Sigmoid colon (tissue), 7 donors: ENCODE results near the gene FOXD1. TPM values are rescaled to one million over a fixed set of nuclear protein-coding genes. Genes with fewer than 3 reads are reported as not detected.

Experiments
- DNase-seq: peaks from one replicate; pipeline ENCODE4 v3.0.0-alpha.2; 2019
- H3K27ac ChIP-seq, 4 donors: fragments of 200-600 bp; sonication (generic); one replicate each; pipeline ENCODE4 v1.5.1; 2016 to 2019; ENCODE audit warnings: mild to moderate bottlenecking in 1 of 4
- H3K27me3 ChIP-seq, 3 donors: fragments of 200-600 bp; sonication (generic); one replicate each; pipeline ENCODE4 v1.5.1; 2019; ENCODE audit warnings: mild to moderate bottlenecking in 1 of 3
- H3K36me3 ChIP-seq, 4 donors: fragments of 200-600 bp; sonication (generic); one replicate each; pipeline ENCODE4 v1.5.1; 2016 to 2019
- H3K4me1 ChIP-seq, 4 donors: fragments of 200-600 bp; sonication (generic); one replicate each; pipeline ENCODE4 v1.5.1; 2017 to 2019
- H3K4me3 ChIP-seq, 4 donors: fragments of 200-600 bp; sonication (generic); one replicate each; pipeline ENCODE4 v1.5.1; 2017 to 2019; ENCODE audit warnings: mild to moderate bottlenecking in 2 of 4, moderate library complexity in 1 of 4
- H3K9me3 ChIP-seq, 4 donors: fragments of 200-600 bp in 3 of 4; sonication (generic) in 3 of 4; one replicate each; pipeline versions ENCODE4 v1.5.1 to v1.6.1; 2013 to 2019
- CTCF ChIP-seq, 4 experiments: fragments of 450-650 bp in 3 of 4; fragments of 200-600 bp in 1 of 4; IDR thresholded peaks; one replicate each; pipeline ENCODE4 v1.5.1; 2016 to 2019; ENCODE audit warnings: antibody characterized with exemption in 4 of 4, mild to moderate bottlenecking in 3 of 4, moderate library complexity in 2 of 4
- EP300 ChIP-seq, 4 donors: sonication (generic); formaldehyde crosslinking; IDR thresholded peaks; one replicate each; pipeline ENCODE4 v1.6.1; 2017; ENCODE audit warnings: antibody characterized with exemption in 4 of 4
- POLR2A ChIP-seq, 2 donors: fragments of 450-650 bp; IDR thresholded peaks; one replicate each; pipeline ENCODE4 v1.6.1; 2016; ENCODE audit warnings: antibody characterized with exemption in 2 of 2, mild to moderate bottlenecking in 2 of 2, moderate library complexity in 2 of 2
- POLR2AphosphoS5 ChIP-seq, 4 donors: sonication (generic); formaldehyde crosslinking; IDR thresholded peaks; one replicate each; pipeline ENCODE4 v1.6.1; 2017; ENCODE audit warnings: antibody characterized with exemption in 4 of 4
- WGBS, 2 donors: extraction: QIAGEN DNeasy Blood & Tissue Kit; methylation state at CpG; one replicate each; pipeline ENCODE4 v1.1.7; 2013; 5-methylcytosine and 5-hydroxymethylcytosine counted together
- intact Hi-C: fragments of 100-400 bp; cut with DNase I; formaldehyde crosslinking; loops from one replicate; pipeline ENCODE4 v1.15.1; 2023
- polyA plus RNA-seq, 3 donors: library from polyadenylated mRNA; stranded (reverse); fragments of 200-250 nt; gene quantifications; one replicate each; pipeline ENCODE4 v1.2.3, GENCODE V29; 2013
- total RNA-seq, 4 donors: library from RNA; depleted of rRNA; stranded (reverse); fragments of >200 nt; gene quantifications; one replicate each; pipeline ENCODE4 v1.1.0, GENCODE V29; 2016
- donor health status: healthy with polysubstance abuse.
- donor health status: Bipolar disorder and iron deficiency.
- donor health status: healthy.

FOXD1 gene
- total and polyA plus RNA-seq, 7 donors, result 0.09 to 0.49 (median 0.36) TPM; not detected in 4

DNA sequence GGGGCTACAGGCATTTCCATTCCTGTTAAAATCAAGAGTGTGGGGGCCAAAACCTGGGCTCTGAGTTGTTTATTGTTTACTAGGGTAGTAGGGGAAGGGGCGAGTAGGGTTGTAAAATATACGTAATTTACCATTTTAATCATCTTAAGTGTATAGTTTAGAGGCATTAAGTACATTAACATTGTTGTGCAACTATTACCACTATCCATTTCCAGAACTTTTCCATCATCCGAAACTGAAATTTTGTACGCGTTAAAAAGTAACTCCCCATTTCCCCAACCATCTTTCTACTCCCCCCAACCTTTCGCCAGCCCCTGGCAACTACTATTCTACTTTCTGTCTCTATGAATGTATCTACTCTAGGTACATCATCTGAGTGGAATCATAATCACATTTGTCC lies 3.6 kb upstream of the FOXD1 start:
- Histone ChIP-seq H3K36me3 (no peaks in the 10 kb centered on the region), H3K9me3 (no peaks in the 10 kb centered on the region), H3K4me3 (no peak overlapping the region), H3K27me3 (peaks cover 49 to 91% (median 69%) of the 10 kb centered on the region in 3 donors), H3K27ac (no peak overlapping the region), H3K4me1 (peaks cover 0 to 27% (median 21%) of the 10 kb centered on the region in 4 donors)
- intact Hi-C loops, result loop anchor here (5.0 to 10.0 kb wide), 4 partner anchors 45 to 497 kb away; partner anchors contain the start of genes BTF3 and FCHO2
- no peak for TF ChIP-seq EP300 (IDR thresholded peaks at IDR 0.05)
- TF ChIP-seq CTCF (IDR thresholded peaks at IDR 0.05), result no peak
- TF ChIP-seq POLR2A (IDR thresholded peaks at IDR 0.05), result no peak
- no peak for TF ChIP-seq POLR2AphosphoS5 (IDR thresholded peaks at IDR 0.05)
- DNase-seq, result no peak
- 62% methylated on average over 6 of the region's 6 CpGs for WGBS, 2 donors

- intact Hi-C loops, result loop anchor here (1.0 to 10.0 kb wide), 5 partner anchors 46 to 497 kb away; partner anchors contain the start of genes BTF3 and FCHO2
- WGBS, 2 donors, result 3 to 4% methylated on average over 70 of the region's 70 CpGs
- peaks cover 0 to 35% (median 26%) of the 10 kb centered on the region in 4 donors for H3K4me1 ChIP-seq
- H3K27me3 ChIP-seq, result peaks cover 54 to 94% (median 69%) of the 10 kb centered on the region in 3 donors
- H3K27ac ChIP-seq, result no peak overlapping the region
- no peaks in the 10 kb centered on the region for H3K36me3 ChIP-seq
- H3K9me3 ChIP-seq, result no peaks in the 10 kb centered on the region
- DNase-seq, result no peak
- H3K4me3 ChIP-seq, result peak overlapping the region in 1 of 4 donors; percentile 10
- TF ChIP-seq EP300 (IDR thresholded peaks at IDR 0.05) (no peak), POLR2AphosphoS5 (IDR thresholded peaks at IDR 0.05) (no peak), POLR2A (IDR thresholded peaks at IDR 0.05) (no peak), CTCF (IDR thresholded peaks at IDR 0.05) (peak; percentile 67 to 91 (median 78))
These were observed 2.9 kb upstream of the FOXD1 start for GRCh38 chr5:73451224-73452130.

- no peak for DNase-seq
- H3K4me3 ChIP-seq, result peak overlapping the region in 1 of 4 donors; percentile 10
- peaks cover 61 to 94% (median 76%) of the 10 kb centered on the region in 3 donors for H3K27me3 ChIP-seq
- H3K36me3 ChIP-seq, result no peaks in the 10 kb centered on the region
- WGBS, 2 donors, result 6 to 9% methylated on average over 27 of the region's 27 CpGs
- no peak for TF ChIP-seq POLR2A (IDR thresholded peaks at IDR 0.05)
- TF ChIP-seq POLR2AphosphoS5 (IDR thresholded peaks at IDR 0.05), result peak in 2 of 4 donors; percentile 35 to 40
- no peak overlapping the region for H3K27ac ChIP-seq
- H3K9me3 ChIP-seq, result no peaks in the 10 kb centered on the region
- intact Hi-C loops, result loop anchor here (1.0 to 10.0 kb wide), 5 partner anchors 47 to 496 kb away; partner anchors contain the start of genes BTF3 and FCHO2
- peaks cover 0 to 35% (median 27%) of the 10 kb centered on the region in 4 donors for H3K4me1 ChIP-seq
These were observed 2.2 kb upstream of the FOXD1 start for GRCh38 chr5:73450672-73451223.

GRCh38 chr5:73450137-73450536 lies 1.6 kb upstream of the FOXD1 start:
- H3K36me3 ChIP-seq, result no peaks in the 10 kb centered on the region
- no peak for TF ChIP-seq POLR2A (IDR thresholded peaks at IDR 0.05)
- WGBS, 2 donors, result 11 to 12% methylated on average over 7 of the region's 7 CpGs
- H3K4me3 ChIP-seq, result no peak overlapping the region
- intact Hi-C loops, result loop anchor here (5.0 to 10.0 kb wide), 4 partner anchors 47 to 495 kb away; partner anchors contain the start of genes BTF3 and FCHO2
- H3K27ac ChIP-seq, result no peak overlapping the region
- H3K9me3 ChIP-seq, result no peaks in the 10 kb centered on the region
- H3K4me1 ChIP-seq, result peaks cover 0 to 35% (median 27%) of the 10 kb centered on the region in 4 donors
- H3K27me3 ChIP-seq, result peaks cover 64 to 94% (median 82%) of the 10 kb centered on the region in 3 donors
- no peak for DNase-seq

DNA sequence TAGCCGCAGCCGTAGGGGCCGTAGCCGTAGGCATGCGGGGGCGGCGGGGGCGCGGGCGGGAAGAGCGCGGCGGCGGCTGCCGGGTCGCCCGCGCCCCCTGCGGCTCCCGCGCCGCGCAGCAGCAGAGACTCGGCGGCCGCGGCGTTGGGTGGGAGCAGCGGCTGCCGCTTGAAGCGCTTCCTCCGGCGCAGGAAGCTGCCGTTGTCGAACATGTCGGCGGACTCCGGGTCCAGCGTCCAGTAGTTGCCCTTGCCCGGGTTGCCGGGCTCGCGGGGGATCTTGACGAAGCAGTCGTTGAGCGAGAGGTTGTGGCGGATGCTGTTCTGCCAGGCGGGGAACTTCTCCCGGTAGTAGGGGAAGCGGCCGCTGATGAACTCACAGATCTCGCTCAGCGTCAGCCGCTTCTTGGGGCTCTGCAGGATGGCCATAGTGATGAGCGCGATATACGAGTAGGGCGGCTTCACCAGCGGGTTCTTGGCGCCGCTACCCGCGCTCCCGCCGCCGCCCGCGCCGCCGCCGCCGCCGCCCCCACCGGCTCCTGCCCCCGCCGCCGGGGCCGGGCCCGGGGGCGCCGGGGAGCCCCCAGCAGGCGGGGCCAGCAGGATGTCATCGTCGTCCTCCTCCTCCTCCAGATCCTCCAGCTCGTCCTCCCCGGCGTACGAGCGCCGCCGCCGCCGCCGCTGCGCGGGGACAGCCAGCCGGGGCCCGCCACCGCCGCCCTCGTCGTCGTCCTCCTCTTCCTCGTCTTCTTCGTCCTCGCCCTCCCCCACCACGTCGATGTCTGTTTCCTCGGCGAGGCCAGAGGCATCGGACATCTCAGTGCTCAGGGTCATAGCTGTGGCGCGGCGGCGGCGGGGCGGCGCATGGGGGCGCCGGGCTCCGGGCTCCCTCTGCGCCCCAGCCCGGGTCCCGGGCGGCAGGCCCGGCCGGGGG lies 781 bp downstream of the FOXD1 start:
- Histone ChIP-seq H3K27me3 (peaks cover 78 to 95% (median 89%) of the 10 kb centered on the region in 3 donors), H3K4me3 (peak overlapping the region; percentile 21 to 39 (median 35)), H3K4me1 (peaks cover 0 to 35% (median 29%) of the 10 kb centered on the region in 4 donors), H3K9me3 (no peaks in the 10 kb centered on the region), H3K36me3 (no peaks in the 10 kb centered on the region), H3K27ac (peak overlapping the region in 1 of 4 donors; percentile 93)
- 1% methylated on average over 127 of the region's 127 CpGs for WGBS, 2 donors
- TF ChIP-seq POLR2A (IDR thresholded peaks at IDR 0.05) (no peak), POLR2AphosphoS5 (IDR thresholded peaks at IDR 0.05) (peak in 3 of 4 donors; percentile 21 to 42 (median 22)), EP300 (IDR thresholded peaks at IDR 0.05) (no peak)
- DNase-seq, result no peak
- intact Hi-C loops, result loop anchor here (10.0 kb wide), 1 partner anchor 73 kb away; no protein-coding TSS in a partner anchor
